Measurements from ENCODE around the gene PDLIM7.

The PDLIM7 gene

GRCh38 chr5:177523711-177524538 is 26.5 kb upstream of the PDLIM7 start:
- DNase-seq: no peak

GRCh38 chr5:177520916-177521513 is 23.6 kb upstream of the PDLIM7 start:
- DNase-seq: no peak

- no peak for DNase-seq
Observed at GRCh38 chr5:177520271-177520670, 22.9 kb upstream of the PDLIM7 start.

- no peak for DNase-seq
Observed at GRCh38 chr5:177519463-177520235, 22.2 kb upstream of the PDLIM7 start.

GRCh38 chr5:177516601-177517568 is 19.5 kb upstream of the PDLIM7 start, which contains the start of gene DDX41:
TSS of gene DDX41 (minus strand) at chr5:177516961. CDS start at chr5:177516945, 16 bp downstream.
- DNase-seq: peak; percentile 98

GRCh38 chr5:177515580-177515979 is 18.2 kb upstream of the PDLIM7 start:
- no peak for DNase-seq

GRCh38 chr5:177514541-177514940 is 17.1 kb upstream of the PDLIM7 start:
- no peak for DNase-seq

- no peak for DNase-seq
Observed at GRCh38 chr5:177513500-177513899, 16.1 kb upstream of the PDLIM7 start.

GRCh38 chr5:177512736-177513380 is 15.5 kb upstream of the PDLIM7 start:
- DNase-seq: no peak

GRCh38 chr5:177511796-177512675 is 14.6 kb upstream of the PDLIM7 start:
- no peak for DNase-seq

- DNase-seq: no peak
Observed at GRCh38 chr5:177511181-177511580, 13.8 kb upstream of the PDLIM7 start.

- DNase-seq: no peak
Observed at GRCh38 chr5:177510567-177511053, 13.2 kb upstream of the PDLIM7 start.

- no peak for DNase-seq
Observed at GRCh38 chr5:177509991-177510566, 12.7 kb upstream of the PDLIM7 start.

GRCh38 chr5:177509381-177509951 is 12.1 kb upstream of the PDLIM7 start, which contains the start of gene DOK3:
TSS of gene DOK3 (minus strand) at chr5:177509826. CDS start at chr5:177509540, 286 bp downstream.
- no peak for DNase-seq

- no peak for DNase-seq
Observed at GRCh38 chr5:177508837-177509236, 11.4 kb upstream of the PDLIM7 start.

- no peak for DNase-seq
Observed at GRCh38 chr5:177508221-177508611, 10.8 kb upstream of the PDLIM7 start.

- DNase-seq: no peak
Observed at GRCh38 chr5:177507596-177508220, 10.3 kb upstream of the PDLIM7 start.

GRCh38 chr5:177507165-177507564 is 9.8 kb upstream of the PDLIM7 start:
- no peak for DNase-seq

GRCh38 chr5:177505075-177505474 is 7.7 kb upstream of the PDLIM7 start:
- no peak for DNase-seq

All from activated CD4-positive, alpha-beta T cell treated with anti-CD3 and anti-CD28 coated beads for 48 hours (primary cell).